Ovary (tissue), 3 donors: ENCODE results near the gene MED31.

Experiments
- CTCF ChIP-seq, 3 donors: fragments of 450-650 bp in 2 of 3; fragments of 200-600 bp in 1 of 3; IDR thresholded peaks; one replicate each; pipeline versions ENCODE4 v1.5.1 to v1.8.0; 2016 to 2022; ENCODE audit warnings: antibody characterized with exemption in 3 of 3, mild to moderate bottlenecking in 1 of 3
- POLR2A ChIP-seq: fragments of 450-650 bp; IDR thresholded peaks from one replicate; pipeline ENCODE4 v1.6.1; 2017; ENCODE audit warnings: antibody characterized with exemption, mild to moderate bottlenecking, moderate library complexity
- donor health status: DM: no; HTN: no; CAD: no.

- TF ChIP-seq POLR2A: no peak
- TF ChIP-seq CTCF (IDR thresholded peaks at IDR 0.05): no peak
These were observed 19.2 kb upstream of the MED31 start for GRCh38 chr17:6670571-6670970.
